HG03565 (cell line): Measurements from ENCODE around the gene ABCF2.

ENCODE experiments used
- ATAC-seq: cut with Tn5 transposase; IDR thresholded peaks from one replicate; pipeline ENCODE4 v1.9.1; 2021; ENCODE audit warnings: mild to moderate bottlenecking, moderate library complexity; ENCODE audit not compliant: unreplicated experiment

The ABCF2 gene

GRCh38 chr7:151175047-151175792 lies 51.8 kb downstream of the ABCF2 start:
- no peak for ATAC-seq

- ATAC-seq = no peak
Measured at GRCh38 chr7:151174246-151175046, 52.6 kb downstream of the ABCF2 start.

- ATAC-seq = no peak
Measured at GRCh38 chr7:151173386-151174245, 53.4 kb downstream of the ABCF2 start.

GRCh38 chr7:151172273-151173141 lies 54.5 kb downstream of the ABCF2 start:
- no peak for ATAC-seq

GRCh38 chr7:151168787-151169162 lies 58.2 kb downstream of the ABCF2 start:
- ATAC-seq = no peak

- no peak for ATAC-seq
Measured at GRCh38 chr7:151168003-151168786, 58.8 kb downstream of the ABCF2 start.

GRCh38 chr7:151167197-151167961 lies 59.6 kb downstream of the ABCF2 start, which contains the start of gene GBX1:
GBX1 (minus strand) TSS chr7:151167694; CDS start chr7:151167548, 146 bp downstream.
- ATAC-seq = no peak

- ATAC-seq = no peak
Measured at GRCh38 chr7:151166629-151167196, 60.3 kb downstream of the ABCF2 start.
